ENCODE measurements around the gene ACOT8. TPM values are rescaled to one million over a fixed set of nuclear protein-coding genes. Genes with fewer than 3 reads are reported as not detected.
"Not testable (repeated sequence)": the region's sequence is repeated elsewhere in the genome, so short reads cannot be mapped to it uniquely, and the experiment has no call there.

The ACOT8 gene
- polyA plus RNA-seq, 3 donors = 40.9 to 52.4 (median 44.6) TPM

GRCh38 chr20:45801851-45802250 is 55.3 kb downstream of the ACOT8 start:
- H2AFZ ChIP-seq (ENCODE audit: insufficient read depth, low read depth, low read length, poor library complexity, severe bottlenecking) = no peak overlapping the region
- no peak overlapping the region for H3K4me3 ChIP-seq (replicated peaks in 1 of 3; ENCODE audit: low read depth in 2 of 3, low read length in 3 of 3)
- peaks cover 66 to 67% of the 10 kb centered on the region in 2 donors for H3K36me3 ChIP-seq (replicated peaks in 1 of 2; ENCODE audit: control insufficient read depth in 1 of 2, insufficient read depth in 2 of 2, low read length in 2 of 2)
- H3K9ac ChIP-seq (ENCODE audit: insufficient read depth, low read length, poor library complexity, severe bottlenecking) = no peak overlapping the region
- Mint-ChIP-seq H3K4me3 (no peak overlapping the region), H3K9me3 (peaks cover 0 to 2% (median 0%) of the 10 kb centered on the region in 7 donors), H3K36me3 (peaks cover 69 to 77% of the 10 kb centered on the region in 2 donors), H3K27me3 (ENCODE audit: low read depth in 3 of 3) (peaks cover 0 to 2% (median 0%) of the 10 kb centered on the region in 3 donors), H3K27ac (no peak overlapping the region), H3K4me1 (peaks cover 12% of the 10 kb centered on the region)
- no peaks in the 10 kb centered on the region for H3K27me3 ChIP-seq (ENCODE audit: control insufficient read depth in 2 of 2, insufficient read depth in 2 of 2, low read length in 2 of 2)
- no peaks in the 10 kb centered on the region for H3K9me3 ChIP-seq (replicated peaks in 1 of 2; ENCODE audit: control insufficient read depth in 1 of 2, insufficient read depth in 1 of 2, low read length in 2 of 2)
- H3K4me1 ChIP-seq (ENCODE audit: control insufficient read depth in 1 of 2, insufficient read depth in 2 of 2, low read length in 2 of 2) = no peaks in the 10 kb centered on the region
- no peak overlapping the region for H3K27ac ChIP-seq (ENCODE audit: low read depth in 1 of 2, low read length in 2 of 2)
- TF ChIP-seq, protein P1, sequence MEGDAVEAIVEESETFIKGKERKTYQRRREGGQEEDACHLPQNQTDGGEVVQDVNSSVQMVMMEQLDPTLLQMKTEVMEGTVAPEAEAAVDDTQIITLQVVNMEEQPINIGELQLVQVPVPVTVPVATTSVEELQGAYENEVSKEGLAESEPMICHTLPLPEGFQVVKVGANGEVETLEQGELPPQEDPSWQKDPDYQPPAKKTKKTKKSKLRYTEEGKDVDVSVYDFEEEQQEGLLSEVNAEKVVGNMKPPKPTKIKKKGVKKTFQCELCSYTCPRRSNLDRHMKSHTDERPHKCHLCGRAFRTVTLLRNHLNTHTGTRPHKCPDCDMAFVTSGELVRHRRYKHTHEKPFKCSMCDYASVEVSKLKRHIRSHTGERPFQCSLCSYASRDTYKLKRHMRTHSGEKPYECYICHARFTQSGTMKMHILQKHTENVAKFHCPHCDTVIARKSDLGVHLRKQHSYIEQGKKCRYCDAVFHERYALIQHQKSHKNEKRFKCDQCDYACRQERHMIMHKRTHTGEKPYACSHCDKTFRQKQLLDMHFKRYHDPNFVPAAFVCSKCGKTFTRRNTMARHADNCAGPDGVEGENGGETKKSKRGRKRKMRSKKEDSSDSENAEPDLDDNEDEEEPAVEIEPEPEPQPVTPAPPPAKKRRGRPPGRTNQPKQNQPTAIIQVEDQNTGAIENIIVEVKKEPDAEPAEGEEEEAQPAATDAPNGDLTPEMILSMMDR (IDR thresholded peaks at IDR 0.05) = no peak
- H4K20me1 ChIP-seq (ENCODE audit: insufficient read depth, low read length) = peaks cover 73% of the 10 kb centered on the region
- DNase-seq = no peak
- intact Hi-C loops (cut with micrococcal nuclease) = loop anchor here in 1 of 2 donors (5.0 to 10.0 kb wide), 2 partner anchors 133 to 160 kb away; partner anchors contain the start of gene PCIF1
- no peak overlapping the region for H3K4me2 ChIP-seq (replicated peaks; ENCODE audit: extremely low read depth, low read length, poor library complexity, severe bottlenecking)
- 87% methylated on average over 7 of the region's 7 CpGs for WGBS (ENCODE audit: insufficient coverage)
- peaks cover 10% of the 10 kb centered on the region for H3K79me2 ChIP-seq (ENCODE audit: insufficient read depth, low read length)

- peak; percentile 24 to 60 (median 53) for DNase-seq
- Histone ChIP-seq H3K9me3 (replicated peaks in 1 of 2; ENCODE audit: control insufficient read depth in 1 of 2, insufficient read depth in 1 of 2, low read length in 2 of 2) (no peaks in the 10 kb centered on the region), H3K4me2 (replicated peaks; ENCODE audit: extremely low read depth, low read length, poor library complexity, severe bottlenecking) (no peak overlapping the region), H3K9ac (ENCODE audit: insufficient read depth, low read length, poor library complexity, severe bottlenecking) (no peak overlapping the region), H3K27ac (ENCODE audit: low read depth in 1 of 2, low read length in 2 of 2) (peak overlapping the region in 1 of 2 donors; percentile 50), H2AFZ (ENCODE audit: insufficient read depth, low read depth, low read length, poor library complexity, severe bottlenecking) (no peak overlapping the region), H4K20me1 (ENCODE audit: insufficient read depth, low read length) (peaks cover 74% of the 10 kb centered on the region), H3K79me2 (ENCODE audit: insufficient read depth, low read length) (peaks cover 35% of the 10 kb centered on the region), H3K27me3 (ENCODE audit: control insufficient read depth in 2 of 2, insufficient read depth in 2 of 2, low read length in 2 of 2) (no peaks in the 10 kb centered on the region), H3K36me3 (replicated peaks in 1 of 2; ENCODE audit: control insufficient read depth in 1 of 2, insufficient read depth in 2 of 2, low read length in 2 of 2) (peaks cover 65 to 66% of the 10 kb centered on the region in 2 donors), H3K4me3 (replicated peaks in 1 of 3; ENCODE audit: low read depth in 2 of 3, low read length in 3 of 3) (no peak overlapping the region), H3K4me1 (ENCODE audit: control insufficient read depth in 1 of 2, insufficient read depth in 2 of 2, low read length in 2 of 2) (no peaks in the 10 kb centered on the region)
- peak overlapping the region in 5 of 7 donors; percentile 21 to 78 (median 62) for H3K27ac Mint-ChIP-seq
- WGBS (ENCODE audit: insufficient coverage) = 33% methylated on average over 4 of the region's 4 CpGs
- no peak overlapping the region for H3K4me3 Mint-ChIP-seq
- no peaks in the 10 kb centered on the region for H3K9me3 Mint-ChIP-seq
- TF ChIP-seq, protein P1 (IDR thresholded peaks at IDR 0.05) = peak; percentile 79
- peaks cover 65 to 74% of the 10 kb centered on the region in 2 donors for H3K36me3 Mint-ChIP-seq
- peaks cover 0 to 2% (median 0%) of the 10 kb centered on the region in 3 donors for H3K27me3 Mint-ChIP-seq (ENCODE audit: low read depth in 3 of 3)
- intact Hi-C loops (cut with micrococcal nuclease) = loop anchor here (2.0 to 10.0 kb wide), 3 partner anchors 164 to 316 kb away; partner anchors contain the start of gene CD40 (in 1 of the 2)
- H3K4me1 Mint-ChIP-seq = peaks cover 12% of the 10 kb centered on the region
Observed at GRCh38 chr20:45798935-45799642, 58.1 kb downstream of the ACOT8 start.

DNA sequence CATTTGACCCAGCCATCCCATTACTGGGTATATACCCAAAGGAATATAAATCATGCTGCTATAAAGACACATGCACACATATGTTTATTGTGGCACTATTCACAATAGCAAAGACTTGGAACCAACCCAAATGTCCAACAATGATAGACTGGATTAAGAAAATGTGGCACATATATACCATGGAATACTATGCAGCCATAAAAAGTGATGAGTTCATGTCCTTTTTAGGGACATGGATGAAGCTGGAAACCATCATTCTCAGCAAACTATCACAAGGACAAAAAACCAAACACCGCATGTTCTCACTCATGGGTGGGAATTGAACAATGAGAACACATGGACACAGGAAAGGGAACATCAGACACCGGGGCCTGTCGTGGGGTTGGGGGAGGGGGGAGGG is 59.2 kb downstream of the ACOT8 start:
- intact Hi-C loops (cut with micrococcal nuclease) = loop anchor here (2.0 to 10.0 kb wide), 3 partner anchors 165 to 317 kb away; partner anchors contain the start of gene CD40 (in 1 of the 2)
- not testable (repeated sequence) for H3K4me3 ChIP-seq (replicated peaks in 1 of 3; ENCODE audit: low read depth in 2 of 3, low read length in 3 of 3); H3K9ac ChIP-seq (ENCODE audit: insufficient read depth, low read length, poor library complexity, severe bottlenecking); H2AFZ ChIP-seq (ENCODE audit: insufficient read depth, low read depth, low read length, poor library complexity, severe bottlenecking); H3K27ac Mint-ChIP-seq; H3K4me2 ChIP-seq (replicated peaks; ENCODE audit: extremely low read depth, low read length, poor library complexity, severe bottlenecking); DNase-seq; H3K9me3 ChIP-seq (replicated peaks in 1 of 2; ENCODE audit: control insufficient read depth in 1 of 2, insufficient read depth in 1 of 2, low read length in 2 of 2); H3K9me3 Mint-ChIP-seq; H3K27ac ChIP-seq (ENCODE audit: low read depth in 1 of 2, low read length in 2 of 2); H3K27me3 ChIP-seq (ENCODE audit: control insufficient read depth in 2 of 2, insufficient read depth in 2 of 2, low read length in 2 of 2); H3K4me1 ChIP-seq (ENCODE audit: control insufficient read depth in 1 of 2, insufficient read depth in 2 of 2, low read length in 2 of 2); H3K27me3 Mint-ChIP-seq (ENCODE audit: low read depth in 3 of 3); H3K4me3 Mint-ChIP-seq
- Mint-ChIP-seq H3K4me1 (peaks cover 14% of the 10 kb centered on the region), H3K36me3 (peaks cover 58 to 69% of the 10 kb centered on the region in 2 donors)
- Histone ChIP-seq H3K79me2 (ENCODE audit: insufficient read depth, low read length) (peaks cover 47% of the 10 kb centered on the region), H4K20me1 (ENCODE audit: insufficient read depth, low read length) (peaks cover 72% of the 10 kb centered on the region), H3K36me3 (replicated peaks in 1 of 2; ENCODE audit: control insufficient read depth in 1 of 2, insufficient read depth in 2 of 2, low read length in 2 of 2) (peaks cover 60 to 61% of the 10 kb centered on the region in 2 donors)
- no CpG with 5 or more reads among the region's 3 CpGs for WGBS (ENCODE audit: insufficient coverage)

Measured in CD14-positive monocyte (primary cell).